ENCODE measurements around the gene PIK3C2B. TPM values are rescaled to one million over a fixed set of nuclear protein-coding genes. Genes with fewer than 3 reads are reported as not detected.
A peak's percentile ranks its signal among the peaks of the same experiment; 100 is the strongest.

PIK3C2B gene
- total and polyA plus RNA-seq, 2 donors (not counting 1 experiment from before 2014, with no cell fraction given) = 90.3 to 142 TPM

DNA sequence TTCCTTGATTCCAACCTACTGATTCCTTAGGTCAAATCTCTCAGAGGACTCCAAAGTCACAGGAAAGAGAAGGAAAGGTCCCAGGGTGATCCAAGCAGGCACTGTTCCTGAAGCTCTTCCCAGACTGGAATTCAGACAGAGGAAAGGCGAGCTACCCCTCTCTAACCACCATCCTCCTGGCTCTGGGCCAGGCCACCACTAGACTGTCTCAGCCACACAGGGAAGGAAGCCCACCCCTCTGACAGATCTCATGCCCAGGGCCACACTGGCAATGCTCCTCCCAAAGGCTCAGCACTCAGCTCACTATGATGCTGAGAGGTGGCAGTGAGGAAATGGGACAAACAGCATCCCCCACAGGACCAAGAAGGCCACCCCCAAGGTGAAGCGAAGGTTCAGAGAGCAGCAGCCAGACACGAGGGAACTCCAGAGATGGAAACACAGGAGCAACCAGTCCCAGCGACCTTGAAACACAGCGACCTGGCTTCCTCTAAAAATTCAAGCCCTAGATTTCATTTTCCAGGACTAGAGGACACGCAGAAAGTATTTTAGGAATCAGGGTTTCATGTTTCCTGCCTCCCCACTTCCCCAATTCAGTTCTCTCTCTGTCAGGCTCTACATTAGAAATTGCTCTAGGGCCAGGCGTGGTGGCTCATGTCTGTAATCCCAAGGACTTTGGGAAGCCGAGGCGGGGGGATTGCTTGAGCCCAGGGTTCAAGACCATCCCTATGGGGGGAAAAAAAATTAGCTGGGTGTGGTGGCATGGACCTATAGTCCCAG lies 18.8 kb downstream of the PIK3C2B start:
- ChIA-PET CTCF (interaction anchor here (1.5 to 18.4 kb wide), 3 partner anchors 23 to 45 kb away, joined by 3 to 374 read pairs (median 181); partner anchors contain the start of gene PIK3C2B), POLR2A (interaction anchor here (0.6 to 1.4 kb wide), 2 partner anchors 10 to 17 kb away, joined by 3 to 5 read pairs; no protein-coding TSS in a partner anchor)
- H3K27ac Mint-ChIP-seq = peak overlapping the region; percentile 57
- no peak for DNase-seq
- TF ChIP-seq, protein P1, sequence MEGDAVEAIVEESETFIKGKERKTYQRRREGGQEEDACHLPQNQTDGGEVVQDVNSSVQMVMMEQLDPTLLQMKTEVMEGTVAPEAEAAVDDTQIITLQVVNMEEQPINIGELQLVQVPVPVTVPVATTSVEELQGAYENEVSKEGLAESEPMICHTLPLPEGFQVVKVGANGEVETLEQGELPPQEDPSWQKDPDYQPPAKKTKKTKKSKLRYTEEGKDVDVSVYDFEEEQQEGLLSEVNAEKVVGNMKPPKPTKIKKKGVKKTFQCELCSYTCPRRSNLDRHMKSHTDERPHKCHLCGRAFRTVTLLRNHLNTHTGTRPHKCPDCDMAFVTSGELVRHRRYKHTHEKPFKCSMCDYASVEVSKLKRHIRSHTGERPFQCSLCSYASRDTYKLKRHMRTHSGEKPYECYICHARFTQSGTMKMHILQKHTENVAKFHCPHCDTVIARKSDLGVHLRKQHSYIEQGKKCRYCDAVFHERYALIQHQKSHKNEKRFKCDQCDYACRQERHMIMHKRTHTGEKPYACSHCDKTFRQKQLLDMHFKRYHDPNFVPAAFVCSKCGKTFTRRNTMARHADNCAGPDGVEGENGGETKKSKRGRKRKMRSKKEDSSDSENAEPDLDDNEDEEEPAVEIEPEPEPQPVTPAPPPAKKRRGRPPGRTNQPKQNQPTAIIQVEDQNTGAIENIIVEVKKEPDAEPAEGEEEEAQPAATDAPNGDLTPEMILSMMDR (IDR thresholded peaks at IDR 0.05) = no peak
- TF ChIP-seq EZH2 (IDR thresholded peaks at IDR 0.05; ENCODE audit: borderline replicate concordance, insufficient read depth, low read depth, low read length, poor library complexity, severe bottlenecking) = no peak
- intact Hi-C loops (cut with micrococcal nuclease) = no loop called here
- no peaks in the 10 kb centered on the region for H3K9me3 Mint-ChIP-seq (ENCODE audit: insufficient read depth)
- H3K79me2 ChIP-seq (ENCODE audit: control insufficient read depth, insufficient read depth, low read length) = peaks cover 89% of the 10 kb centered on the region
- peaks cover 46% of the 10 kb centered on the region for H4K20me1 ChIP-seq (ENCODE audit: control insufficient read depth, insufficient read depth, low read length, poor library complexity, severe bottlenecking)
- 49% methylated on average over 6 of the region's 9 CpGs for WGBS (ENCODE audit: insufficient coverage)
- peak overlapping the region; percentile 1 for H3K9ac ChIP-seq (ENCODE audit: low read length)
- peaks cover 66 to 76% of the 10 kb centered on the region in 2 donors for H3K4me1 ChIP-seq (ENCODE audit: control insufficient read depth in 2 of 2, insufficient read depth in 2 of 2, low read length in 2 of 2)
- no peak for ATAC-seq (ENCODE audit: low read depth)
- H3K27me3 Mint-ChIP-seq = no peaks in the 10 kb centered on the region
- peaks cover 83% of the 10 kb centered on the region for H3K4me1 Mint-ChIP-seq
- H3K27me3 ChIP-seq (replicated peaks in 1 of 4; ENCODE audit: control extremely low read depth in 1 of 4, control insufficient read depth in 3 of 4, insufficient read depth in 4 of 4, low read length in 3 of 4) = no peaks in the 10 kb centered on the region
- peak overlapping the region; percentile 54 to 71 for H3K27ac ChIP-seq (ENCODE audit: low read length in 2 of 2)
- peak overlapping the region; percentile 45 for H3K4me2 ChIP-seq (replicated peaks; ENCODE audit: low read depth, low read length, poor library complexity, severe bottlenecking)
- peaks cover 9 to 32% of the 10 kb centered on the region in 2 experiments for H3K36me3 ChIP-seq (replicated peaks in 1 of 2; ENCODE audit: control extremely low read depth in 1 of 2, control insufficient read depth in 1 of 2, extremely low read depth in 1 of 2, insufficient read depth in 2 of 2, low read length in 1 of 2)
- peak overlapping the region; percentile 49 for H3K4me3 Mint-ChIP-seq
- no peak overlapping the region for H3K4me3 ChIP-seq (ENCODE audit: control extremely low read depth in 1 of 5, extremely low read depth in 1 of 5, insufficient read depth in 1 of 5, low read depth in 2 of 5, low read length in 4 of 5)
- no peaks in the 10 kb centered on the region for H3K9me3 ChIP-seq (ENCODE audit: control extremely low read depth in 1 of 3, control insufficient read depth in 2 of 3, insufficient read depth in 1 of 3, low read length in 2 of 3)
- H2AFZ ChIP-seq (ENCODE audit: insufficient read depth, low read depth, low read length, poor library complexity, severe bottlenecking) = no peak overlapping the region
